ENCODE results near the gene ZBTB45. TPM values are rescaled to one million over a fixed set of nuclear protein-coding genes. Genes with fewer than 3 reads are reported as not detected.
A peak's percentile ranks its signal among the peaks of the same experiment; 100 is the strongest.
"Not testable (repeated sequence)": the region's sequence is repeated elsewhere in the genome, so short reads cannot be mapped to it uniquely, and the experiment has no call there.

The ZBTB45 gene
- total RNA-seq, 1 donor from 2014 or later: 2.2 TPM

DNA sequence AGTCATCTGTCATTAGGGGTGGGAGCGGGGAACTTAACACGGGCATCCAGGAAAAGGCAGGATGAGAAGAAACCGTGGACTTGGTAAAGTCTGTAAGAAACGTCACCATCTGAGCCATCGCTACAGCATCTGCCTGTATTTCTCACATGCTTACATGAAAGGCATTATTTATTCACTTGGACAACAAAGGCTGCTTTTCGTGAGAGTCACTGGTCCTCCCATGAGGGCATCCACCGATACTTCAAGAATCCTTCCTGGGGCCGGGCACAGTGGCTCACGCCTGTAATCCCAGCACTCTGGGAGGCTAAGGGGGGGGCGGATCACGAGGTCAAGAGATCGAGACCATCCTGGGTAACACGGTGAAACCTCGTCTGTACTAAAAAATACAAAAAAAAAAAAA lies 27.3 kb downstream of the ZBTB45 start:
- Histone ChIP-seq H4K20me1 (ENCODE audit: low read depth) (no peaks in the 10 kb centered on the region), H3K27ac (no peak overlapping the region), H3K4me3 (no peak overlapping the region), H3F3A (ENCODE audit: low read depth) (no peaks in the 10 kb centered on the region), H3K4me1 (no peaks in the 10 kb centered on the region), H2AFZ (replicated peaks) (no peak overlapping the region), H3K27me3 (no peaks in the 10 kb centered on the region), H3K9me3 (ENCODE audit: low read depth) (no peaks in the 10 kb centered on the region), H3K9ac (no peak overlapping the region), H3K79me2 (ENCODE audit: low read depth) (no peaks in the 10 kb centered on the region), H3K36me3 (no peaks in the 10 kb centered on the region), H3K4me2 (no peak overlapping the region)
- TF ChIP-seq, protein P1, sequence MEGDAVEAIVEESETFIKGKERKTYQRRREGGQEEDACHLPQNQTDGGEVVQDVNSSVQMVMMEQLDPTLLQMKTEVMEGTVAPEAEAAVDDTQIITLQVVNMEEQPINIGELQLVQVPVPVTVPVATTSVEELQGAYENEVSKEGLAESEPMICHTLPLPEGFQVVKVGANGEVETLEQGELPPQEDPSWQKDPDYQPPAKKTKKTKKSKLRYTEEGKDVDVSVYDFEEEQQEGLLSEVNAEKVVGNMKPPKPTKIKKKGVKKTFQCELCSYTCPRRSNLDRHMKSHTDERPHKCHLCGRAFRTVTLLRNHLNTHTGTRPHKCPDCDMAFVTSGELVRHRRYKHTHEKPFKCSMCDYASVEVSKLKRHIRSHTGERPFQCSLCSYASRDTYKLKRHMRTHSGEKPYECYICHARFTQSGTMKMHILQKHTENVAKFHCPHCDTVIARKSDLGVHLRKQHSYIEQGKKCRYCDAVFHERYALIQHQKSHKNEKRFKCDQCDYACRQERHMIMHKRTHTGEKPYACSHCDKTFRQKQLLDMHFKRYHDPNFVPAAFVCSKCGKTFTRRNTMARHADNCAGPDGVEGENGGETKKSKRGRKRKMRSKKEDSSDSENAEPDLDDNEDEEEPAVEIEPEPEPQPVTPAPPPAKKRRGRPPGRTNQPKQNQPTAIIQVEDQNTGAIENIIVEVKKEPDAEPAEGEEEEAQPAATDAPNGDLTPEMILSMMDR (IDR thresholded peaks at IDR 0.05): no peak
- TF ChIP-seq EZH2 (IDR thresholded peaks at IDR 0.05): no peak
- no peak for TF ChIP-seq EZH2phosphoT487 (IDR thresholded peaks at IDR 0.05)
- Mint-ChIP-seq H3K4me1 (no peaks in the 10 kb centered on the region), H3K36me3 (no peaks in the 10 kb centered on the region), H3K27ac (no peak overlapping the region), H3K9me3 (no peaks in the 10 kb centered on the region), H3K27me3 (ENCODE audit: insufficient read depth, low read depth) (no peaks in the 10 kb centered on the region), H3K4me3 (no peak overlapping the region)
- DNase-seq (ENCODE audit: low spot score): no peak

GRCh38 chr19:58491393-58491792 lies 28.2 kb downstream of the ZBTB45 start:
- no peak overlapping the region for H3K9ac ChIP-seq
- H3K4me2 ChIP-seq: no peak overlapping the region
- DNase-seq (ENCODE audit: low spot score): no peak
- H3K9me3 ChIP-seq (ENCODE audit: low read depth): no peaks in the 10 kb centered on the region
- H3K36me3 ChIP-seq: no peaks in the 10 kb centered on the region
- Mint-ChIP-seq H3K36me3 (no peaks in the 10 kb centered on the region), H3K27ac (no peak overlapping the region), H3K4me3 (no peak overlapping the region), H3K27me3 (ENCODE audit: insufficient read depth, low read depth) (no peaks in the 10 kb centered on the region), H3K4me1 (no peaks in the 10 kb centered on the region), H3K9me3 (no peaks in the 10 kb centered on the region)
- no peaks in the 10 kb centered on the region for H4K20me1 ChIP-seq (ENCODE audit: low read depth)
- no peak overlapping the region for H2AFZ ChIP-seq (replicated peaks)
- no peaks in the 10 kb centered on the region for H3K27me3 ChIP-seq
- H3K4me1 ChIP-seq: no peaks in the 10 kb centered on the region
- H3K79me2 ChIP-seq (ENCODE audit: low read depth): no peaks in the 10 kb centered on the region
- H3K27ac ChIP-seq: no peak overlapping the region
- no peak overlapping the region for H3K4me3 ChIP-seq
- no peaks in the 10 kb centered on the region for H3F3A ChIP-seq (ENCODE audit: low read depth)
- TF ChIP-seq, protein P1 (IDR thresholded peaks at IDR 0.05): no peak
- TF ChIP-seq EZH2 (IDR thresholded peaks at IDR 0.05) (no peak), EZH2phosphoT487 (IDR thresholded peaks at IDR 0.05) (no peak)

DNA sequence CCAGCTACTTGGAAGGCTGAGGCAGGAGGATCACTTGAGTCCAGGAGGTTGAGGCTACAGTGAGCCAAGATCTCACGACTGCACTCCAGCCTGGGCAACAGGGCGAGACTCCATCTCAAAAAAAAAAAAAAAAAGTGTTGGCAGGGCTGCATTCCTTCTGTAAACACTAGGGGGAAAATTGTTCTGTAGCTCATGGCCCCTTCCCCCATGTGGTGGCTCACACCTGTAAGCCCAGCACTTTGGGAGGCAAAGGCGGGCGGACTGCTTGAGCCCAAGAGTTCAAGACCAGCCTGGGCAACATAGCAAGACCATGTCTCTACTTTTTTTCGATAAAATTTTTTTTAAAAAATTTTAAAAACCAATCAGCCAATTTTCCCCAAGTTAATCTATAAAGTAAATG lies 35.3 kb downstream of the ZBTB45 start:
- not testable (repeated sequence) for H3K27ac Mint-ChIP-seq; H3K27ac ChIP-seq; H3K79me2 ChIP-seq (ENCODE audit: low read depth); H3K4me1 ChIP-seq; H3K4me2 ChIP-seq; H4K20me1 ChIP-seq (ENCODE audit: low read depth); H3K27me3 Mint-ChIP-seq (ENCODE audit: insufficient read depth, low read depth); H3K4me3 ChIP-seq; H3F3A ChIP-seq (ENCODE audit: low read depth); H3K36me3 Mint-ChIP-seq; H3K36me3 ChIP-seq; H3K4me1 Mint-ChIP-seq; H3K4me3 Mint-ChIP-seq; DNase-seq (ENCODE audit: low spot score); H3K9me3 Mint-ChIP-seq; H3K27me3 ChIP-seq; H3K9me3 ChIP-seq (ENCODE audit: low read depth); H2AFZ ChIP-seq (replicated peaks); H3K9ac ChIP-seq
- TF ChIP-seq, protein P1 (IDR thresholded peaks at IDR 0.05): peak; percentile 6

GRCh38 chr19:58483776-58484175 lies 35.8 kb downstream of the ZBTB45 start:
- no peak overlapping the region for H3K27ac ChIP-seq
- peaks cover 8% of the 10 kb centered on the region for H3K36me3 Mint-ChIP-seq
- no peak overlapping the region for H3K4me3 ChIP-seq
- H3K4me1 Mint-ChIP-seq: no peaks in the 10 kb centered on the region
- H4K20me1 ChIP-seq (ENCODE audit: low read depth): no peaks in the 10 kb centered on the region
- no peak overlapping the region for H3K9ac ChIP-seq
- no peak overlapping the region for H3K4me2 ChIP-seq
- no peaks in the 10 kb centered on the region for H3K79me2 ChIP-seq (ENCODE audit: low read depth)
- H3K9me3 ChIP-seq (ENCODE audit: low read depth): no peaks in the 10 kb centered on the region
- TF ChIP-seq EZH2phosphoT487 (IDR thresholded peaks at IDR 0.05) (no peak), EZH2 (IDR thresholded peaks at IDR 0.05) (no peak)
- TF ChIP-seq, protein P1 (IDR thresholded peaks at IDR 0.05): no peak
- no peak overlapping the region for H3K27ac Mint-ChIP-seq
- H3K4me3 Mint-ChIP-seq: no peak overlapping the region
- no peaks in the 10 kb centered on the region for H3F3A ChIP-seq (ENCODE audit: low read depth)
- H3K27me3 Mint-ChIP-seq (ENCODE audit: insufficient read depth, low read depth): peaks cover 2% of the 10 kb centered on the region
- DNase-seq (ENCODE audit: low spot score): no peak
- H3K36me3 ChIP-seq: no peaks in the 10 kb centered on the region
- no peak overlapping the region for H2AFZ ChIP-seq (replicated peaks)
- H3K4me1 ChIP-seq: no peaks in the 10 kb centered on the region
- no peaks in the 10 kb centered on the region for H3K9me3 Mint-ChIP-seq
- no peaks in the 10 kb centered on the region for H3K27me3 ChIP-seq

Measured in neural progenitor cell (in vitro differentiated cells).